Activated CD4-positive, alpha-beta T cell treated with anti-CD3 and anti-CD28 coated beads for 4 hours (primary cell): ENCODE results near the gene C1orf159.
"Not testable (repeated sequence)": the region's sequence is repeated elsewhere in the genome, so short reads cannot be mapped to it uniquely, and the experiment has no call there.

Source experiments
- DNase-seq, 2 donors: peaks; one replicate each; pipeline ENCODE4 v3.0.0-alpha.2; 2020

C1orf159 gene

GRCh38 chr1:1063945-1064831 is 51.7 kb downstream of the C1orf159 start:
- DNase-seq: peak; percentile 90 to 94

DNA sequence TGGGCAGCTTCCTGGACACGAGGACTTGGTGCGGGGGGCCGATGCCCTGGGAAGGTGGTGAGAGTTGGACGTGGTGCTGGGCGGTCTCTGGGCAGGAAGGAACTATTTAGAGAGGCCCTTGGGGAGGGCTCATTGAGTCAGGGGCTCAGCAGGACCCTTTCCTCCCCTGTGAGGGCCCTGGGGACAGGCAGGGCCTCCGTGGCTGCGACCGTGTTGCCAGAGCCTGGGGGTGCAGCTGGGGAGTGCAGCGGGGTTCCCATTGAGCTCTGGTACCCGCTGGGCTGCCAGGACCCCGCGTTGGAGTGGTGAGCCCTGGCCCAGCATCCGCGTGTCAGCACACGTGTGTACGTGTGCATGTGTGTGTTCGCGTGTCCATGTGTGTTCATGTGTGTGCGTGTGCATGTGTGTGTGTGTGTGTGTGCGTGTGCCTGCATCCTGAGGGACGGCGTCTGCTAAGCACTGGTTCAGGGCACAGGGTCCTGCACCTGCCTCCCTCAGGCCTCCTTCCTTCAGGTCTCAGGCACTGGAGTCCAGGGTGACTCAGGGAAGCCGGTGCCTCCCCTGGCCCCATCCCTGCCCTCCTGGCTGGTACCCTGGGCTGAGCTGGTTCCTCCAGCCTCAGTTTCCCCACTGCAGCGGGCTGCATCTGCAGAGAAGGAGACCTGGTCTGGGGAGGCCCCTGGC is 52.5 kb downstream of the C1orf159 start:
- DNase-seq: no peak

DNA sequence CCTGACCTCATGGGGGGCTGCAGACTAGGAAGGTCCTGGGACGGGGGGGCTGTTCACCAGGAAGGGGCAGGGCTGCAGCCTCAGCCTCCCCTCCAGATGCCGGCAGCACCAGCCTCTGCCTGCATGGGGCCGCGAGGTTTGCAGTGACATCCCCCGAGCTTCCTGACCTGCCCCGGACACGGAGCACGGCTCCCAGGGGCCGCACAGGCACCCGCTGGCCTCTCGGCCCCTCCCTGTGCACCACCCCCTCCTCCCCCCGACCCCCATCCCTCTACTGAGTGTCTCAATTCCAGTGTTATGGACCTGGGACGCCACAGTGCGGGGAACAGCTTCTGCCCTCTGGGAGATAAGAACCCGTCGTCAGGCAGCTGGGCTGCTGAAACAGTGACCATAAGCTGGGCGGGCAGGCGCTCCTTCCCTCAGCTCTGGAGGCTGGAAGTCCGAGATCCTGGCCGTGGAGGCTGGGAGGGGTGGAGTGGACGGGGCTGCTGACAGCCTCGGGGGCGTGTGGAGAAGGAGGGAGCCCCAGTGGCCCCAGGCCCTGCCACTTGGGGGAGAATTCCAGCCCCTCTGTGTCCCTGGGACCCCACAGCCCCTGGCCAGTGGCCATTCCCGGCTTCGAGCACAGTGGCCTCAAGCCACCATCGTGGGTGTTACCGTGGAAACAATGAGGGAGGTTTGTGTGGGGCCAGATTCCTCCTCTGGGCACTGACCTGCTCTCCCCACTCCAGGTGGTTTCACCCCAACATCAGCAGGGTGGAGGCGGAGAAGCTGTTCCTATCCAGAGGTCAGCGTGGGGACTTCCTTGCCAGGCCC is 53.3 kb downstream of the C1orf159 start:
- no peak for DNase-seq

DNA sequence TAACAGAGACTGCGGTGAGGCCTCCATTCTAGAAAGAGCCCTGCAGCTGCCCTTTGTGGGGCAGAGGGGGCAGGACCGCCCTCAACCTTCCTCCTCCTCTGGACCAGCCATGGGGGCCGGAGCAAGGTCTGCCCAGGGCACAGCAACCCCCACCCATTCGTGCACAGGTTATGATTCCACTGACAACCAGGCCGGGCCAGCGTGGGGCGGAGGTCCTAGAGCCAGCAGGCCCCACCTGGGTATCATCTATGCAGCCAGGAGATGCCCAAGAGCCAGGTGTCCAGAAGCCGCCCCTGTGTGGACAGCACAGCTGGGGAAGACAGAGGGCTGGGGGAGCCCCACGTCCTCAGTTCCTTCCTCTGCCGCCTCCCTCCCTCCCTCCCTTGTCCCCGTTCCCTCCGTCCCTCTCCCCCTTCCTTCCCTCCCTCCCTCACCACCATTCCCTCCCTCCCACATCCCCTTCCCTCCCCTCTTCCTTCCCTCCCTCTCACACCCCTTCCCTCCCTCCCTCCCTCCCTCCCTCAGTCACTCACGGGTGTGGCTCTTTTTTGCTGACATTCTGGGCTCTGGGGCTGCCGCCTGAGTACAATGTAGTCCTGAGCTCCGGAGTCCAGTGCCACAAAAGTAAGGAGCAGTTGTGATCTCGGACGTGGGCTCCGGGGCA is 54.1 kb downstream of the C1orf159 start:
- no peak for DNase-seq

DNA sequence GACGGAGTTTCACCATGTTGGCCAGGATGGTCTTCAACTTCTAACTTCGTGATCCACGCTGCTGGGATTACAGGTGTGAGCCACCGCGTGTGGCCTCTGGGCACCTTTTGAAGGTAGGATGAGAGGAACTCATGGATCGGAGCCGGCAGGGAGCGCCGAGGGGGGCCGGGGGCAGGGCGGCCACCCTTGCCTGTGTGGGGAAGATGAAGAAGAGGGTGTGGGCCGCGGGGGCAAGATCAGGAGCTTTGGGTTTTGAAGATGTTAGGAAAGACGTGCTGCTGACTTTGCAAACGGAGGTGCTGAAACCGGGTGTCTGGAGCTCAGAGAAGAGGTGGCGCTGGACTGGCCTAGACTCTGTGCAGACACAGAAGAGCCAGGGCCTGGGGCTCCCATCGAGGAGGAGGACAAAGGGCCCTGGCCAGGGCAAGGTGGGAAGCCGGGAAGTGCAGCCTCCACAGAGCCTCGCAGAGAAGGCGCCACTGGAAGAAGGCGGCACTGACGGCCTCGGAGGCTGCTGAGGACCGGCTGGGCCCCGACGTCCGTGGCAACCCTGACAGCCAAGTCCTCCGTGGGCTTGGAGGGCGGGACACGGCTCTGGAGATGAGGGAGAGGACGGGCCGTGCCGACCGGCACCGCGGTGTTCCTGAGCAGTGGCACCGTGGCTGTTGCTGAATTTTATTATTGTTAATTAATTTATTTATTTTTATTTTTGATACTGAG is 55.4 kb downstream of the C1orf159 start:
- no peak for DNase-seq

GRCh38 chr1:1059494-1060280 is 56.2 kb downstream of the C1orf159 start:
- peak; percentile 88 to 92 for DNase-seq

DNA sequence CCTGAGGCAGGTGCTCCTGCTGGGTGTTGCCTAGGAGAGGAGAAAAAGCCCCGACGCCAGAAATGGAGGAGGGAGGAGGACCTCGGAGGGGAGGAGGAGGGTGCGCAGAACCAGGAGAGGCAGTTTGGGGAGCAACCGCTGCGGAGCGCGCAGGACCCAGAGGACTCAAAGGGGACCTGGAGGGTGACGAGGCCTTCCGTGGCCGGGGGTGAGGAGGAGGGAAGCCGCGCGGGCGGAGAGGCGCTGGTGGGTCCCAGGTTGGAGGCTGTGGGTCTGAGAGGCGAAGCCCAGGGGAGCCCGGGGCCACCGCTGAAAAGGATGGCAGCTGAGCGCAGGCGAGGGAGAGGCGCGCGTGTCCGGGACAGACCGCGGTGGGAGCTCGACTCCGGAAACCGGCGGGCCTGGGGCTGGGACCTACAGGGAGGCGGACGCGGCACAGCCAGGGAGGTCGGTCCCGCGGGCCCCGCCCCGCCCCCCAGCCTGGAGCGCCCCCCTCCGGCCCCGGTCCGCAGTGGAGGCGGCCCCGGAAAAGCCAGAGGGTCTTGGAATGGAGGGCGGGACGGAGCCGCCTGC is 56.9 kb downstream of the C1orf159 start:
- DNase-seq: peak; percentile 32 to 37

- no peak for DNase-seq
Measured at GRCh38 chr1:1058088-1058905, 57.6 kb downstream of the C1orf159 start.

DNA sequence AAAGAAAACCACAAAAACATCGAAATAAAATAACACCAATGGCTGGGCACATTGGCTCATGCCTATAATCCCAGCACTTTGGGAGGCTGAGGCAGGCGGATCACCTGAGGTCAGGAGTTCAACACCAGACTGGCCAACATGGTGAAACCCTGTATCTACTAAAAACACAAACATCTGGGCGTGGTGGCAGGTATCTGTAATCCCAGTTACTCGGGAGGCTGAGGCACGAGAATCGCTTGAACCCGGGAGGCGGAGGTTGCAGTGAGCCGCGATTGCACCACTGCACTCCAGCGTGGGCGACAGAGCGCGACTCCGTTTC is 58.2 kb downstream of the C1orf159 start:
- DNase-seq: not testable (repeated sequence)

- no peak for DNase-seq
Measured at GRCh38 chr1:1055841-1056736, 59.8 kb downstream of the C1orf159 start.

DNA sequence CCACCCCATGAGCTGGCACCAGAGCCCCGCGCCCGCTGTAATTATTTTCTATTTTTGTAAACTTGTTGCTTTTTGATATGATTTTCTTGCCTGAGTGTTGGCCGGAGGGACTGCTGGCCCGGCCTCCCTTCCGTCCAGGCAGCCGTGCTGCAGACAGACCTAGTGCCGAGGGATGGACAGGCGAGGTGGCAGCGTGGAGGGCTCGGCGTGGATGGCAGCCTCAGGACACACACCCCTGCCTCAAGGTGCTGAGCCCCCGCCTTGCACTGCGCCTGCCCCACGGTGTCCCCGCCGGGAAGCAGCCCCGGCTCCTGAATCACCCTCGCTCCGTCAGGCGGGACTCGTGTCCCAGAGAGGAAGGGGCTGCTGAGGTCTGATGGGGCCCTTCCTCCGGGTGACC is 60.9 kb downstream of the C1orf159 start:
- DNase-seq: no peak

DNA sequence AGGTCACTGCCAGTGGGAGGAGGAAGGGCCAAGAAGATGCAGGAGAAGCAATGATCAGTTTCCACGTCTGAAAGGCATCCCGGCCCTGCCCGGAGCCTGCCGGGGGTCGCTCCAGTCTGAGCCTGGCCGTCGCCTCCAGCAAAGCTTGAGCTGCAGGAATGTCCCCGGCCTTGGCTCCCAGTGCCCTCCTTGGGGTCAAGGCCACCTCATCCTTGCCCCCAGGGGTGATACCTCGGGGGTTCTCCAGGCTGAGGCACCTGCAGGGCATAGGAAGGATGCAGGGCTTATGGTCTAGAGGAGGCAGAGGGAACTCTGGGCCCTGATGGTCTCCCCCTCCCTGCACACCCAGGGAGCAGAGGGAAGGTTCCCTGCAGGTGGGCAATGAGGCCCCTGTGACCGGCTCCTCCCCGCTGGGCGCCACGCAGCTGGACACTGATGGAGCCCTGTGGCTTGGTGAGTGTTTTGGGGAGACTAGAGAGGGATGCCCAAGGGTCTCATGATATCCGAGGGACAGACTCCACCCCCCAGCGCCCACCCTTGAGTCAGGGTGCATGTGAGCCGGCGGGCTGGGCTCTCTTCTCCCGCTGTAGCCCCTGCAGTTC is 61.7 kb downstream of the C1orf159 start:
- DNase-seq: no peak

DNA sequence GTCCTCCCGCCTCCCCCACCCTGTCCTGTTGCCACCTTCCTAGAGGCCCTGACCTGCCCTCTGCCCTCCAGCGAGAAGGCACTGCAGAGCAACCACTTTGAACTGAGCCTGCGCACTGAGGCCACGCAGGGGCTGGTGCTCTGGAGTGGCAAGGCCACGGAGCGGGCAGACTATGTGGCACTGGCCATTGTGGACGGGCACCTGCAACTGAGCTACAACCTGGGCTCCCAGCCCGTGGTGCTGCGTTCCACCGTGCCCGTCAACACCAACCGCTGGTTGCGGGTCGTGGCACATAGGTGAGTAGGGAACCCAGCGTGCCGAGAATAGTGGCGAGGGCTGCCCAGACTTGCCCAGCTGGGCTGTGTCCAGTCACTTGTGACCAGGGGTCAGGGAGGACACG is 62.2 kb downstream of the C1orf159 start:
- DNase-seq: no peak

- no peak for DNase-seq
Measured at GRCh38 chr1:1053022-1053421, 62.9 kb downstream of the C1orf159 start.

GRCh38 chr1:1052003-1052840 is 63.7 kb downstream of the C1orf159 start:
- DNase-seq: no peak

DNA sequence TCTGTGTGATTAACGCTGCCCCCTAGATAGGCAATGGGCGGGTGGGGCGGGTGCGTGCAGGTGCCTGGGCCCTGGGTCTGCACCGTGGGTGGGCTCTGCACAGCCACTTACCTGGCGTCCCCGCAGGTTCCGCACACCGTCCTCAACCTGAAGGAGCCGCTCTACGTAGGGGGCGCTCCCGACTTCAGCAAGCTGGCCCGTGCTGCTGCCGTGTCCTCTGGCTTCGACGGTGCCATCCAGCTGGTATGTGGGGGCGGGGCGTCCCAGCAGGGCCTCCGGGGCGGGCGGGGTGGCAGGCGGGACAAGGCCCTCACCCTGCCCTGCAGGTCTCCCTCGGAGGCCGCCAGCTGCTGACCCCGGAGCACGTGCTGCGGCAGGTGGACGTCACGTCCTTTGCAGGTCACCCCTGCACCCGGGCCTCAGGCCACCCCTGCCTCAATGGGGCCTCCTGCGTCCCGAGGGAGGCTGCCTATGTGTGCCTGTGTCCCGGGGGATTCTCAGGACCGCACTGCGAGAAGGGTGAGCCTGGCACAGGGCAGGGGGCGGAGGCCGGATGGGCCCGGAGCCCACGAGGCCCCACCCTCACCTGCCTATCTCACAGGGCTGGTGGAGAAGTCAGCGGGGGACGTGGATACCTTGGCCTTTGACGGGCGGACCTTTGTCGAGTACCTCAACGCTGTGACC is 64.6 kb downstream of the C1orf159 start:
- no peak for DNase-seq

DNA sequence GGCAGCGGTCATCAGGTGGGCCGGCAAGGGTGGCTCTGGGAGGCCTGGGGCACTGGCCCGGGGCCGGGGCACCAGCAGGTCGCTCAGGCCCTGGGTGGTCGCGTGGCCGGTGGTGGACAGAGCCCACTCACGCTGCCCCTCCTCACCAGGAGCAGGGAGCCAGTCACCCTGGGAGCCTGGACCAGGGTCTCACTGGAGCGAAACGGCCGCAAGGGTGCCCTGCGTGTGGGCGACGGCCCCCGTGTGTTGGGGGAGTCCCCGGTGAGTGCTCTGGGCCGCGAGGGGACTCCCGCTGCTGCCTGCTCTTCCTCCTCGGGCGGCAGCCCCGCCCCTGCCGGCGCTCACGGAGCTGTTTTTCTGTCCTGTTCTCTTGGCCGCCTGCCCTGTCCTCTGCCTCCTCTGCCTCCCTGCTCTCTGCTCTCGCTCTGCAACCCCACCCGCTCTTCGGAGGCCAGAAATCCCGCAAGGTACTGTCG is 65.3 kb downstream of the C1orf159 start:
- DNase-seq: no peak
